ENCODE results near the gene PBX1.

- no peak for TF ChIP-seq CTCF (optimal IDR thresholded peaks at IDR 0.05 in 1 of 3, IDR thresholded peaks at IDR 0.05 in 1 of 3, conservative IDR thresholded peaks at IDR 0.05 in 1 of 3; ENCODE audit: extremely low read depth in 1 of 3, insufficient read depth in 2 of 3, low read length in 3 of 3)
- no peak for TF ChIP-seq EZH2 (IDR thresholded peaks at IDR 0.05; ENCODE audit: low read length)
These were observed 123.6 kb downstream of the PBX1 start for GRCh38 chr1:164682570-164682969.
